WERI-Rb-1 (cell line): ENCODE data around the gene SBF1.

Experiments used
- DNase-seq: peaks from one replicate; pipeline ENCODE4 v3.0.0-alpha.2; 2020
- H3K27ac ChIP-seq: fragments of 250-450 bp; sonication (Bioruptor Pico); 2 replicates; pipeline ENCODE4 v1.5.1; 2020; ENCODE audit warnings: mild to moderate bottlenecking, moderate library complexity
- H3K27me3 ChIP-seq: fragments of 250-450 bp; sonication (Bioruptor Pico); 2 replicates; pipeline ENCODE4 v1.5.1; 2021; ENCODE audit warnings: mild to moderate bottlenecking, low read depth, moderate library complexity; ENCODE audit not compliant: insufficient read depth, severe bottlenecking
- H3K36me3 ChIP-seq: fragments of 250-450 bp; sonication (Bioruptor Pico); 2 replicates; pipeline ENCODE4 v1.5.1; 2020; ENCODE audit warnings: mild to moderate bottlenecking, moderate library complexity
- H3K4me3 ChIP-seq: 2 replicates; pipeline ENCODE4 v1.5.1; 2011; ENCODE audit warnings: low read depth, mild to moderate bottlenecking, control low read depth, low read length
- H3K9me3 ChIP-seq: fragments of 250-450 bp; sonication (Bioruptor Pico); 2 replicates; pipeline ENCODE4 v1.5.1; 2021; ENCODE audit warnings: mild to moderate bottlenecking, moderate library complexity; ENCODE audit not compliant: severe bottlenecking
- CTCF ChIP-seq: IDR thresholded peaks from 2 replicates; pipeline ENCODE4 v1.5.1; 2011; ENCODE audit warnings: low read depth, mild to moderate bottlenecking, control low read depth, inconsistent platforms, low read length

Gene SBF1

DNA sequence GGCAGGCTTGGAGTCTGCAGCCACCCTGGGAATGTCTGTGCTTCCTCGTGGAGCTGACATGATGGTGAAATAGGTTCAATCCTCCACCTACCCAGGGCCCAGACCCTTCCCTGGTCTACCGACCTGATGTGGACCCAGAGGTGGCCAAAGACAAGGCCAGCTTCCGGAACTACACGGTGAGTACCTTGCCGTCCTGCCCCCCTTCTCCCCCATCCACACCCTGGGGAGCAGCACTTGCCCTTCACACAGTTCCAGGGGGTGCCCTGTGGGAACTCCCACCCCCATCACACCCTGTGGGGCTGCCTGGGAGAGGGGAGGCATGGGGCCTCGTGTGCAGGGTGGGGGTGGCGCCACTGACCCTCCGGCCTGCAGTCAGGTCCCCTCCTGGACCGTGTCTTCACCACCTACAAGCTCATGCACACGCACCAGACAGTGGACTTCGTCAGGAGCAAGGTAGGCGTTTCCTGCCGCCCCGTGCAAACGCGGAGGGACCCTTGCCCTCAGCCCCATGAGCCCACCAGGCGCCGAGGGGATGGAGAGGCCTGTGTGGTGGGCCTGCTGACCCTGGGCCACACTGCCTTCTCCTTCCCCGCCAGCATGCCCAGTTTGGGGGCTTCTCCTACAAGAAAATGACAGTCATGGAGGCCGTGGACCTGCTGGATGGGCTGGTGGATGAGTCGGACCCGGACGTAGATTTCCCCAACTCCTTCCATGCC, 12.6 kb upstream of the SBF1 start:
- Histone ChIP-seq H3K4me3 (no peak overlapping the region), H3K36me3 (no peaks in the 10 kb centered on the region), H3K9me3 (no peaks in the 10 kb centered on the region), H3K27ac (no peak overlapping the region), H3K27me3 (no peaks in the 10 kb centered on the region)
- TF ChIP-seq CTCF, result no peak
- no peak for DNase-seq

DNA sequence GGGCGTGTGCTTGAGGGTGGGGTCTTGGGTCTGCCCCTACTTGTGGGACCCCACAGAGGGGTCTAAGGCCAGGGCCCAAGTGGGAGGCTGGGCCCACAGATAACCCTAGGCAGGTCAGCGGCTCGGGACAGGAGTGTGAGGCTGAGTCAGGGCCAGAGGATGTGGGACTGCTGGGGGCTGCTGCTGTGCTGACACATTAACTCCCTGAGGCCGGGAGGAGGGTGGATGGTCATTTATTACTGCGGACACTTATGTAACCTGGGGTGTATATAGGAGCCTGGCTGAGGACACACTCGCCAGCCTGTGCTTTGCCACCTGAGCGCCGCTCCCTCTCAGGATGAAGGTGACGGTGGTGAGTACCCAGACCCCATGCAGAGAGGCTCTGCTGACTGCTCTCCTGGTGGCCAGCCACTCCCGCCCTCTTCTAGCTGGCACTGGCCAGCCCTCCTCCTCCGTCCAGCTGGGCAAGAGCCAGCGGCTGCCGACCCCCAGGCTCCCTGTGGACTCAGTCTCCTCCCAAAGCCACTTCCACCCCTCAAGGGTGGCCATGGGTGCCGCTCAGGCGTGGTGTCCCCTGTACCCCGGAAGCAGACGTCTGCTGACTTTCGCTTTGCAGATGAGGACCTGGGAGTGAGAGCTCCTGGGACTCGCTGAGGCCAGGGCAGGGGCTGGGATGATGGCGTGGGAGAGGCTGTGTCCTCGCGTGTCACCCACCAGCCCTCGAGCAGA, 11.9 kb upstream of the SBF1 start, which contains the start of gene MIOX:
Gene MIOX, plus strand, starts transcription at position 299 of the 729 bp plus-strand sequence. Its CDS starts 39 bp downstream, at position 338.
- Histone ChIP-seq H3K36me3 (no peaks in the 10 kb centered on the region), H3K4me3 (no peak within 1 kb of the TSS), H3K27me3 (no peaks in the 10 kb centered on the region), H3K27ac (no peak within 1 kb of the TSS), H3K9me3 (no peaks in the 10 kb centered on the region)
- TF ChIP-seq CTCF, result no peak
- no peak for DNase-seq

DNA sequence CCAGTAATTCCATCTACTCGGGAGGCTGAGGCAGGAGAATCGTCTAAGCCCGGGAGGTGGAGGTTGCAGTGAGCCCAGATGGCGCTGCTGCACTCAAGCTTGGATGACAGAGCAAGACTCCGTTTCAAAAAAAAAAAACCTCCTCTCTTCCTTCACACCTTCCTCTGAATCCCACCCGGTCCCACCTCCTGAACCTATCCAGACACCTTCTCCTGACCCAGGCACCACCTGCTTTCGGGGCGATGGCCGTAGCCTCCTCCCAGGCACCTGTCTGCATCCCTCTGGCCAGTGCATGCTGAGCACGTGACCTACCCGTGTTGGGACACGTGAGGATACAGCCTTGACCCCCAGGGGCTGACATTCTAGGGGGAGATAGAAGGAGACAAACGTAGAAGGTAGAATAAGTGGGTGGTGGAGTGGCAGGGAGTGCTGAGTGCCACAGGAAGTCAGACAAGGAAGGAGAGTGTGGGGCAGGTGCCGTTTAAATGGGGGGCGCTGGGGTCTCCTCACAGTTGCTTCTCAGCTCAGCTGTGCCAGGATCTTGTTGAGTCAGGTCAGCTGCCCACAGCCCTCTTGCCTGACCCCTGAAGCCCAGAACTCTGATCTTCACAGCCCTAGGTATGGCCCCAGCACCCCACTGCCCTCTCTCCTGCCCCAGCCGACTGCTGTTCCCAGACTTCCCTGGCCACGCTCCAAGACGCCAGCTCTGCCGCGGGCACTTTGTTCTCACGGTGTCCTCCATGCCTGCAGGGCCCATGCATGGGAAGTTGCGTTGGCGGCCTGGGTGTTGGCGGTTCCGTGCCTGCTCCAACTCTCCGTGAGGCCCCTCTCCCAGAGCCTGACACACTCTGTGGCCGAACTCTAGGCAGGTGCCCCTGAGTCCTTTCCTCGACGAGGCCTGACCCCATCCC, 10.6 kb upstream of the SBF1 start:
- no peak overlapping the region for H3K4me3 ChIP-seq
- H3K9me3 ChIP-seq, result peaks cover 5% of the 10 kb centered on the region
- no peak for TF ChIP-seq CTCF
- no peaks in the 10 kb centered on the region for H3K36me3 ChIP-seq
- H3K27me3 ChIP-seq, result no peaks in the 10 kb centered on the region
- no peak overlapping the region for H3K27ac ChIP-seq
- no peak for DNase-seq

DNA sequence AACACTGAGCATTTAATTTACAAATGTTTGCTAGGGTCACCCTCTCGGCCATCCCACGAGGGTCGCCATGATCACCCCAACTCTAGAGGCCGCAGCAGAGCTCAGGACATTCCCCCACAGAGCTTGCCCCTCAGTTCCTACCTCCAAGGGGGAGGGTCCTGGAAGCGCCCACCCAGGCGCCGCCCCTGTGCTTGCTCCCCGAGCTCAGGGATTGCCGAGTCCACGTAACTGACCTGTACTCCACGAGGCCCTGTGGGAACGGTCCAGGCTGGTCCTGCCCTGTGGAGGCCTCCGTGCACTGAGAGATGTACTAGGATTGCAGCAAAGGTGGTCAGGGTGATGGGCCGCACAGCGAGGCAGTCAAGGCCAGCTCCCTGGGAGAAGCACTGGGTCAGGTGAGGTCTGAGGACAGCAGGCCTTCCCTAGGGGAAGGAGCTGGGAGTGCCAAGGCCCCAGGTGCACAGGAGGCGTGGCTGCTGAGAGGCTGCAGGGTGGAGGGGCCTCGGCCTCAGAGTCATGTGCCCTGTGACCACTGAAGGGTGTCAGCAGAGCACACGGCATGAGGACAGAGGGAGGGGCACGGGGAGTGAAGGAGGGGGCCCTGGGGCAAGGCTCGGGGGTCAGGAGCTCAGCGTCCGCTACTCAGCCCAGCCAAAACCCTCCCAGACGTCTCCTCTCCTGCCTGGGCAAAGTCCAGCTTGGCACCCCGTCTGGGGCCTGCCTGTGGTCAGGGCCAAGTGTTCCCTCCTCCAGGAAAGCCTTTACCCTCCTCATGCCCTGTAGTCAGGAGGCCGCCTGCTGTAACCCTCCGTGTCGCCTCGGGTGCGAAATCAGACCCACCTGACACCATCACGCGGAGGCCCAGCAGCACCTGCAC, 9.4 kb upstream of the SBF1 start:
- Histone ChIP-seq H3K27ac (no peak overlapping the region), H3K27me3 (no peaks in the 10 kb centered on the region), H3K4me3 (no peak overlapping the region), H3K36me3 (no peaks in the 10 kb centered on the region), H3K9me3 (peaks cover 5% of the 10 kb centered on the region)
- TF ChIP-seq CTCF, result no peak
- DNase-seq, result no peak

GRCh38 chr22:50483556-50483955, 8.7 kb upstream of the SBF1 start:
- H3K27me3 ChIP-seq, result no peaks in the 10 kb centered on the region
- TF ChIP-seq CTCF, result no peak
- peaks cover 5% of the 10 kb centered on the region for H3K9me3 ChIP-seq
- H3K36me3 ChIP-seq, result no peaks in the 10 kb centered on the region
- H3K4me3 ChIP-seq, result no peak overlapping the region
- DNase-seq, result no peak
- H3K27ac ChIP-seq, result no peak overlapping the region
